GM10248 (cell line): ENCODE measurements around the gene TTC6.

Experiments used
- CTCF ChIA-PET: fragments of 300-600 bp; sonication (Branson Sonifier 250); formaldehyde crosslinking; extraction: SDS; loops from one replicate; lab custom pipeline; 2021; ENCODE audit warnings: antibody characterized with exemption; lab: Yijun Ruan, JAX
- POLR2A ChIA-PET: fragments of 350-650 bp; sonication (Branson Sonifier 250); formaldehyde crosslinking; extraction: SDS; loops from one replicate; lab custom pipeline; 2020; ENCODE audit warnings: antibody characterized with exemption; lab: Yijun Ruan, JAX
- DNase-seq: peaks from one replicate; pipeline ENCODE4 v3.0.0; 2012; ENCODE audit errors: extremely low spot score
- TF ChIP-seq, protein P1 (sequence below): IDR thresholded peaks from 2 replicates; pipeline ENCODE4 v1.5.1; 2012; ENCODE audit warnings: mild to moderate bottlenecking, low read depth; ENCODE audit errors: extremely low read depth, missing control alignments, control extremely low read depth

TTC6 gene

DNA sequence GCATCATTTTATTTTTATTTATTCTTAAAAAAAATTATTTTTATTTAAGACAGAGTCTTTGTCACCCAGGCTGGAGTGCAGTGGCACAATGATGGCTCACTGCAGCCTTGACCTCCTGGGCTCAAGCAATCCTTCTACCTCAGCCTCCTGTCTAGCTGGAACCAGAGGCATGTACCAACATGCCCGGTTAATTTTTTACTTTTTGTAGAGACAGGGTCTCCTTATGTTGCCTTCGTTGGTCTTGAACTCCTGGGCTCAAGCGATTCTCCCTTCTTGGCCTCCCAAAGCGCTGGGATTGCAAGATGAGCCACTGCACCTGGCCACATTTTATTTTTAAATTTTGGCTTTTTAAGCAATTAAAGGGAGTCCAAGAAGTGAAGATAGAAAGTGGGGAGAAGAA is 21.4 kb downstream of the TTC6 start:
- CTCF ChIA-PET, result interaction anchor here (1.1 kb wide), 1 partner anchor 10 kb away, joined by 3 read pairs; no protein-coding TSS in a partner anchor

DNA sequence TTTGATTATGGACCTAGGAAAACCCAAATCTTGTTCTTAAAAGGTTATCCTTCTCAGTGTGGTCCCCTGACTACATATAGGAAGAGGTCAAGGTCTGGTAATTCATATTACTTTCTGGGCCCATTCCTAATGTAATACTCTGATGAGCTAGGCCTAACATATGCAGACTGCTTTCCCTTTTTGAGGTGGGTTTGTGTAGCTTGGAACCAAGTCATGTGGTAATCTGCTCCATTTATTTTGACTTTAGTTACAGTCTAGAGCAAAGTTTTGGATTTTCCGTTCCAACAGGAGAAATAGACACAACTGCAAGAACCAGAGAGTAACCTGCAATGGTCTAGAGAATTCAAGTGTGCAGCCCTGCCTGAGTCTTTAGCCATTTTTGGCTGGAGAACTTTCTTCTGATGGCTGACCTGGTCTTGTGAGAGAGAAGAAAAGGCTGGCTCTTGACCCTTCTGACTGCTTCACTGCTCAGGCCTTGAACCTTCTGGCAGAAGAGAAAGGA is 22.5 kb downstream of the TTC6 start:
- DNase-seq, result no peak
- POLR2A ChIA-PET, result no interaction called here
- TF ChIP-seq, protein P1, sequence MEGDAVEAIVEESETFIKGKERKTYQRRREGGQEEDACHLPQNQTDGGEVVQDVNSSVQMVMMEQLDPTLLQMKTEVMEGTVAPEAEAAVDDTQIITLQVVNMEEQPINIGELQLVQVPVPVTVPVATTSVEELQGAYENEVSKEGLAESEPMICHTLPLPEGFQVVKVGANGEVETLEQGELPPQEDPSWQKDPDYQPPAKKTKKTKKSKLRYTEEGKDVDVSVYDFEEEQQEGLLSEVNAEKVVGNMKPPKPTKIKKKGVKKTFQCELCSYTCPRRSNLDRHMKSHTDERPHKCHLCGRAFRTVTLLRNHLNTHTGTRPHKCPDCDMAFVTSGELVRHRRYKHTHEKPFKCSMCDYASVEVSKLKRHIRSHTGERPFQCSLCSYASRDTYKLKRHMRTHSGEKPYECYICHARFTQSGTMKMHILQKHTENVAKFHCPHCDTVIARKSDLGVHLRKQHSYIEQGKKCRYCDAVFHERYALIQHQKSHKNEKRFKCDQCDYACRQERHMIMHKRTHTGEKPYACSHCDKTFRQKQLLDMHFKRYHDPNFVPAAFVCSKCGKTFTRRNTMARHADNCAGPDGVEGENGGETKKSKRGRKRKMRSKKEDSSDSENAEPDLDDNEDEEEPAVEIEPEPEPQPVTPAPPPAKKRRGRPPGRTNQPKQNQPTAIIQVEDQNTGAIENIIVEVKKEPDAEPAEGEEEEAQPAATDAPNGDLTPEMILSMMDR, result no peak
- CTCF ChIA-PET, result interaction anchor here (1.1 kb wide), 1 partner anchor 9 kb away, joined by 3 read pairs; no protein-coding TSS in a partner anchor

More for the DNA sequence above, 21.4 kb downstream of the TTC6 start:
- DNase-seq, result no peak
- TF ChIP-seq, protein P1, result no peak
- POLR2A ChIA-PET, result no interaction called here

DNA sequence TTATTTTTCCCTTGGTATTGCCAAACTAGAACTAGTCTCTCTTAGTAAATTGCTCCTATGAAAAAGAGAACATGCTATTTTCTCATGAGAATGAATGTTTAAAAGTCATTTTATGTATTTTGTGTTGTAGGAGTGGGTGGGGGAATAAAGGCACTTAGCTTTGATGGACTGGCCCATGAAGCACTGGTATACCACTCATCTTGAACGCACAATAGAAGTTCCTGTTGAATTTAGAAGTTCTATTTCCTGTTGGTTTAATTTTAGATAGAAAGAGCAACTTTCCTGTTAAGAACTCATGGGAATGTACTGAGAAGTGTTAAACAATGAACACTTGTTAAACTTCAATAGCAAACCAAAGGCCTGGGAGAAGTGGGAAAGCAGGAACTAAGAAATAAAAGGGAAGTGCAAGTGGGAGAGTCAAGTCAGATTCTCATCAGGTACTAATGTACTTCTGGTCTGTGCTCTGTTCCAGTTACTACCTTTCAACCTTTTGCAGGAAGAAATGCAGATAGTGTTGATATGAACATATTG is 23.1 kb downstream of the TTC6 start:
- POLR2A ChIA-PET, result no interaction called here

DNA sequence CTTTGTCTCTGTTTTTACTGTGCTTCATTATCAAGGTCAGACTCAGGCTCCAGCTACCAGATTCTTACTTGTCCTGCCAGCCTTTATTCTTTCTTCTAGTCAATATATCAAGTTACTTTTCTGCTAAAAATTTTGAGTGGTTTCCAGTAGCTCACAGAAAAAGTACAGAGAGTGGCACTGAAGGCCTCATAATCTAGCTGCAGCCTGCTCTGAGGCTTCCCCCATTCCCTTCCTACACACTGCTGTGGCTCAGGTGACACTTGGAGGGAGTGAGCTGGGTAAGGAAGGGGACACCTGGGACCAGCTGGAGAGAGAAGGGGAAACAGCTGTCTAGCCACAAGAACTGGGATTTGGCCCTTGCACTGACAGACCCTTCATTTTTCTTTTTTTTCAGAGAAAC is 25.4 kb downstream of the TTC6 start:
- no peak for DNase-seq
- ChIA-PET POLR2A (no interaction called here), CTCF (interaction anchor here (1.1 to 1.2 kb wide), 2 partner anchors 16 to 23 kb away, joined by 3 to 4 read pairs; no protein-coding TSS in a partner anchor)
- TF ChIP-seq, protein P1, result no peak

More for the DNA sequence above, 23.1 kb downstream of the TTC6 start:
- TF ChIP-seq, protein P1, result no peak
- DNase-seq, result no peak
- CTCF ChIA-PET, result no interaction called here

DNA sequence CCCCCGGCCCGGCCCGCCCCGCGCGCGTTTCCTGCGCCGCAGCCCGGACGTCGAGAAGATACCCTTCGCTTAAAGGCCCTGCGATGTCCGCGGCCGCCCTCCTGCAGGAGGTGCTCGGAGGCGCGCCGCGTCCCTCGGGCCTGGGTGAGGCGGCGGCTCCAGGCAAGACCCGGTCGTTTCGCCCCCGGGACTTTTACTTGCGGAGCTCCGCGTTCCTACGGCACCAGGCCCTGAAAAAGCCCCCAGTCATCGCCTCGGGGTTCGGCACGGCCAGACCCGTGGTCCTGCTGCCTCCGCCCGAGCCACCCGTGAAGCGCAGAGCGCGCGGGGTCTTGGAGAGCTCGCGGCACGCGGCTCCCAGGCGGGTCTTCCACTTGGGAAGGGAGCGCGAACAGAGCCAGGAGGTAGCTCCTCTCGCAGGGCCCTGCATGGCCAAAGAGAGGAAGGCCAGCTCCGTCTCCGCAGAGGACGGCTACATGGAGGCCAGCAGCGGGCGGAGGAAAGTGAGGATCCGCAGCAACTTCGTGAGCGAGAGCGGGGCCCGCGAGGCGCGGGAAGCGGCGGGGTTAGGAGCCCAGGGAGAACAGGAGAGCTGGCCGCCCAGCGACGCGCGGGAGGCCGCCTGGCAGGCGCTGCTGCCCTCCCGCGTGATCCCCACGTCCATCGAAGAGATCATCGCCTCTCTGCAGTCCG is 26.9 kb downstream of the TTC6 start:
- ChIA-PET POLR2A (no interaction called here), CTCF (interaction anchor here (1.2 kb wide), 1 partner anchor 21 kb away, joined by 3 read pairs; no protein-coding TSS in a partner anchor)
- no peak for DNase-seq
- TF ChIP-seq, protein P1, result no peak

DNA sequence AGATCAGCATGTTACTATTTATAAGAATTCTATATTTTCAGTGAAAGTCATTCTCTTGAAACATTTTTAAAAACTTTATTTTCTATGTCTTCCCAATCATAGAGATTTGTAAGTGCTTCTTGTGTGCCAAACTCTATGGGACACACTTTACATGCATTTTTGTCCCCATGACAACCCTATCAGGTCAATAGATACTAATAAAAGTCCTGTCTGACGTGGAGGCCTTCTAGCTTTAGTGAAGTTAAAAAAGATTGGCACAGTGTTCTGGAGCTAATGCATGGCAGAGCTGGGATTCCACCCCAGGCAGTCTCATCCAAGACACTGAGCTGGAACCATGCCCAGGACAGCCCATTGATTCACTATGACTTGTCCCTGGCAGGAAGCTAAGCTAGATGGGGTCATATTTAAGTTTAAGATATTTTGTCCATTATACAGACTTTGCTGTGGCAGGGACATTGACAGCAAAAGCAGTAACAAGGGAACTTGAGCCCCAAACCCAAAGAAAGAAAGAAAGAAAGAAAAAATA is 28.1 kb downstream of the TTC6 start:
- no peak for DNase-seq
- CTCF ChIA-PET, result no interaction called here
- TF ChIP-seq, protein P1, result no peak
- POLR2A ChIA-PET, result no interaction called here
